Endothelial cell of umbilical vein (primary cell): ENCODE measurements around the gene REM2.

Experiments used
- CTCF ChIP-seq, 2 donors: IDR thresholded peaks; 1 replicate in 1 of 2; 2 replicates in 1 of 2; pipeline ENCODE4 v1.5.1; 2011; ENCODE audit warnings: low read length in 2 of 2, mild to moderate bottlenecking in 2 of 2, moderate library complexity in 2 of 2, control low read depth in 1 of 2, inconsistent platforms in 1 of 2, low read depth in 1 of 2; ENCODE audit not compliant: insufficient read depth in 1 of 2; ENCODE audit errors: extremely low read depth in 1 of 2
- FOS ChIP-seq: IDR thresholded peaks from 2 replicates; pipeline ENCODE4 v1.6.1; 2011; ENCODE audit warnings: mild to moderate bottlenecking, low read length, moderate library complexity, borderline replicate concordance; ENCODE audit not compliant: insufficient read depth
- POLR2A ChIP-seq: IDR thresholded peaks from 2 replicates; pipeline ENCODE4 v1.6.1; 2012; ENCODE audit warnings: low read depth, mild to moderate bottlenecking, control low read depth, low read length

- TF ChIP-seq POLR2A (no peak), CTCF (IDR thresholded peaks at IDR 0.05; ENCODE audit: extremely low read depth in 1 of 2, insufficient read depth in 1 of 2, low read depth in 1 of 2, low read length in 2 of 2) (no peak), FOS (no peak)
These were observed 27.9 kb upstream of the REM2 start for GRCh38 chr14:22854963-22855724.
